Dedifferentiated amniotic fluid mesenchymal stem cell (primary cell): Measurements from ENCODE around the gene PSMB10.

Experiments
- DNase-seq: peaks from one replicate; pipeline ENCODE4 v3.0.0-alpha.2; 2016; ENCODE audit errors: extremely low spot score

The PSMB10 gene

GRCh38 chr16:67892375-67892774, 44.3 kb downstream of the PSMB10 start:
- DNase-seq: no peak

- DNase-seq: no peak
These were observed 48.3 kb downstream of the PSMB10 start for GRCh38 chr16:67888331-67888730.

- DNase-seq: no peak
These were observed 50.3 kb downstream of the PSMB10 start for GRCh38 chr16:67886387-67886786.

GRCh38 chr16:67885976-67886375, 50.7 kb downstream of the PSMB10 start:
- DNase-seq: no peak

GRCh38 chr16:67885545-67885944, 51.1 kb downstream of the PSMB10 start:
- DNase-seq: no peak

- DNase-seq: peak; percentile 47
These were observed 52.0 kb downstream of the PSMB10 start, which contains the start of gene NRN1L for GRCh38 chr16:67884684-67885083. Gene NRN1L (plus strand): TSS chr16:67884885. CDS start chr16:67884904, 19 bp downstream.
